ENCODE measurements around the gene DRD4. TPM values are rescaled to one million over a fixed set of nuclear protein-coding genes. Genes with fewer than 3 reads are reported as not detected.

Gene DRD4
- total and polyA plus RNA-seq, 2 of the 8 experiments (the other 6 are each of a cell fraction or from before 2014, with no cell fraction given): 3.4 to 4.9 TPM

DNA sequence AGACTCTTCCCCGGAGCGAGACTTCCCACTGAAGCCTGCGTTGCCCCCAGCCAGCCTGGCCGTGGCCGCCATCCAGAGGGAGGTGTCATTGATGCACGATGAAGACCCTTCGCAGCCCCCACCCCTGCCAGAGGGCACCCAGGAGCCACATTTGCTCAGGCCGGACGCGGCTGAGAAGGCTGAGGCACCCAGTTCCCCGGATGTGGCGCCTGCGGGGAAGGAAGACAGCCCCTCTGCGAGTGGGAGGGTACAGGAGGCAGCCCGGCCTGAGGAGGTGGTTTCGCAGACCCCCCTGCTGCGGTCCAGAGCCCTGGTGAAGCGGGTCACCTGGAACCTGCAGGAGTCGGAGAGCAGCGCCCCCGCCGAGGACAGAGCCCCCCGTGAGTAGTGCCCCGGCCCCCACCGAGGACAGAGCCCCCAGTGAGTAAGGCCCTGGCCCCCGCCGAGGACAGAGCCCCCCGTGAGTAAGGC is 27.7 kb upstream of the DRD4 start:
- no peak overlapping the region for H2BK20ac ChIP-seq (ENCODE audit: low read length)
- no peak overlapping the region for H2BK15ac ChIP-seq (ENCODE audit: low read length)
- no peak overlapping the region for H3K18ac ChIP-seq (ENCODE audit: extremely low read depth, low read length)
- CTCF ChIA-PET (ENCODE audit: partially characterized antibody): interaction anchor here (0.8 to 1.7 kb wide), 5 partner anchors 15 to 235 kb away, joined by 3 to 5 read pairs (median 4); no protein-coding TSS in a partner anchor
- H2BK120ac ChIP-seq (replicated peaks; ENCODE audit: low read depth, low read length): no peak overlapping the region
- H4K5ac ChIP-seq (ENCODE audit: insufficient read length, low read depth, low read length): no peak overlapping the region
- peaks cover 20 to 29% of the 10 kb centered on the region in 2 experiments for H4K20me1 ChIP-seq (replicated peaks in 1 of 2; ENCODE audit: control insufficient read depth in 1 of 2, insufficient read depth in 2 of 2, low read length in 2 of 2)
- WGBS, 2 experiments (ENCODE audit: extremely low coverage in 1 of 2, insufficient coverage in 1 of 2, insufficient read length in 1 of 2, insufficient replicate concordance in 2 of 2, low coverage in 1 of 2, low lambda C conversion rate in 2 of 2, missing lambda C conversion rate in 1 of 2): 96% methylated on average over 25 of the region's 28 CpGs; no CpG with 5 or more reads in 1 of the 2 experiments
- no peak overlapping the region for H3K4me2 ChIP-seq (ENCODE audit: insufficient read depth in 1 of 2, low read depth in 2 of 2, low read length in 2 of 2)
- no peak overlapping the region for H2BK5ac ChIP-seq (ENCODE audit: low read depth, low read length)
- no peak overlapping the region for H3K27ac ChIP-seq (ENCODE audit: low read depth, low read length)
- no peak overlapping the region for H3K14ac ChIP-seq (ENCODE audit: insufficient read length)
- no peak overlapping the region for H3K9ac ChIP-seq (replicated peaks in 1 of 4; ENCODE audit: extremely low read depth in 1 of 4, low read depth in 3 of 4, low read length in 3 of 4)
- H3K4me1 ChIP-seq (replicated peaks in 1 of 4; ENCODE audit: control insufficient read depth in 3 of 4, insufficient read depth in 4 of 4, low read length in 3 of 4): peaks cover 0 to 7% (median 2%) of the 10 kb centered on the region in 4 experiments; a peak in 5 of 7 replicates
- no peak overlapping the region for H3K56ac ChIP-seq (replicated peaks; ENCODE audit: insufficient read length, low read depth, low read length)
- POLR2A ChIA-PET (ENCODE audit: partially characterized antibody): interaction anchor here (1.0 to 1.7 kb wide), 2 partner anchors 31 to 34 kb away, joined by 4 read pairs; no protein-coding TSS in a partner anchor
- H2AFZ ChIP-seq (ENCODE audit: low read length): no peak overlapping the region
- H3K9me3 ChIP-seq (ENCODE audit: insufficient read depth in 2 of 2, low read depth in 1 of 2, low read length in 1 of 2): no peaks in the 10 kb centered on the region
- H3K4me3 ChIP-seq (ENCODE audit: extremely low read depth in 1 of 4, insufficient read depth in 2 of 4, low read depth in 3 of 4, low read length in 4 of 4): no peak overlapping the region
- no peak overlapping the region for H4K91ac ChIP-seq (replicated peaks; ENCODE audit: insufficient read length, low read length)
- DNase-seq (ENCODE audit: low read depth in 1 of 2, low spot score in 2 of 2): no peak
- H2BK12ac ChIP-seq (ENCODE audit: low read depth, low read length): no peak overlapping the region
- no peak overlapping the region for H3K4ac ChIP-seq (replicated peaks; ENCODE audit: insufficient read length, low read depth, low read length)
- no peak overlapping the region for H3K23ac ChIP-seq (ENCODE audit: insufficient read length)
- H3K27me3 ChIP-seq (replicated peaks in 1 of 4; ENCODE audit: control insufficient read depth in 3 of 4, extremely low read depth in 1 of 4, insufficient read depth in 3 of 4, low read length in 3 of 4): no peaks in the 10 kb centered on the region
- H4K8ac ChIP-seq (ENCODE audit: extremely low read depth, insufficient read depth, low read length): no peak overlapping the region
- no peaks in the 10 kb centered on the region for H3K23me2 ChIP-seq (ENCODE audit: low read depth, low read length)
- H3K79me1 ChIP-seq (ENCODE audit: low read depth, low read length): peaks cover 10% of the 10 kb centered on the region
- H3K79me2 ChIP-seq (ENCODE audit: control insufficient read depth in 1 of 2, insufficient read depth in 2 of 2, low read length in 2 of 2): no peaks in the 10 kb centered on the region
- no peak for FAIRE-seq
- no peak overlapping the region for H2AK5ac ChIP-seq (ENCODE audit: low read depth, low read length)
- peaks cover 33 to 80% (median 67%) of the 10 kb centered on the region in 4 experiments for H3K36me3 ChIP-seq (ENCODE audit: control insufficient read depth in 2 of 4, insufficient read depth in 4 of 4, low read length in 3 of 4)
- no peak for TF ChIP-seq POLR2A (IDR thresholded peaks at IDR 0.05; ENCODE audit: control extremely low read depth in 1 of 2, low read depth in 2 of 2, low read length in 2 of 2)
- no peak for TF ChIP-seq SP4 (IDR thresholded peaks at IDR 0.05; ENCODE audit: low read length)
- no peak for TF ChIP-seq CHD1 (IDR thresholded peaks at IDR 0.05; ENCODE audit: low read depth, low read length)
- no peak for TF ChIP-seq EZH2 (IDR thresholded peaks at IDR 0.05; ENCODE audit: low read depth, low read length, severe bottlenecking)
- no peak for TF ChIP-seq BACH1 (IDR thresholded peaks at IDR 0.05; ENCODE audit: low read length)

Data from H1 (cell line).